ENCODE data around the gene KIF23.

DNA sequence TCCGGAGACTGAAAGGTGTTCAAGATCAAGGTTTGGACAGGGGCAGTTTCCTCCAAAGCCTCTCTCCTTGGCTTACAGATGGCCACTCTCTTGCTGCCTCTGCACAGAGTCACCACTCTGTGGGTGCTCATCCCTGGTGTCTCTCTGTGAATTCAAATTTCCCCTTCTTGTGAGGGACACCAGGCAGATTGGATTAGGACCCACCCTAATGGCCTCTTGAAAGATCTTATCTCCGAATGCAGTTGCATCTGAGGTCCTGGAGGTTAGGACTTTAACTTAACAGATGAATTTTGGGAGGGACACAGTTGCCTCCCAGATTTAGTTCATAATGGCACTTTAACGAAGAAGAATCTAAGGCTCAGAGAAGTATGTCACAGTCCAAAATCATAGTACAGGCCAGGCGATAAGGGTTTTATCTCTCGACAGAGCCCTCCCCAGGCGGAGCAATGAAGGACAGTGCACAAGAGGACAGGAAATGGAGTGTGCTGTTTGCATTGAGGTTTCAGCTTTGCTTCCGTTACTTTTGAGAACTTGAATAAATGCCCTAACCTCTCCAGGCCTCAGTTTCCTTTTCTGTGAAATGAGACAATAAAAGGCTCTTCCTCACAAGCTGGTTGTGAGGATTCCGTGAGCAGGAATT, 38.9 kb upstream of the KIF23 start:
- TF ChIP-seq, protein P1, sequence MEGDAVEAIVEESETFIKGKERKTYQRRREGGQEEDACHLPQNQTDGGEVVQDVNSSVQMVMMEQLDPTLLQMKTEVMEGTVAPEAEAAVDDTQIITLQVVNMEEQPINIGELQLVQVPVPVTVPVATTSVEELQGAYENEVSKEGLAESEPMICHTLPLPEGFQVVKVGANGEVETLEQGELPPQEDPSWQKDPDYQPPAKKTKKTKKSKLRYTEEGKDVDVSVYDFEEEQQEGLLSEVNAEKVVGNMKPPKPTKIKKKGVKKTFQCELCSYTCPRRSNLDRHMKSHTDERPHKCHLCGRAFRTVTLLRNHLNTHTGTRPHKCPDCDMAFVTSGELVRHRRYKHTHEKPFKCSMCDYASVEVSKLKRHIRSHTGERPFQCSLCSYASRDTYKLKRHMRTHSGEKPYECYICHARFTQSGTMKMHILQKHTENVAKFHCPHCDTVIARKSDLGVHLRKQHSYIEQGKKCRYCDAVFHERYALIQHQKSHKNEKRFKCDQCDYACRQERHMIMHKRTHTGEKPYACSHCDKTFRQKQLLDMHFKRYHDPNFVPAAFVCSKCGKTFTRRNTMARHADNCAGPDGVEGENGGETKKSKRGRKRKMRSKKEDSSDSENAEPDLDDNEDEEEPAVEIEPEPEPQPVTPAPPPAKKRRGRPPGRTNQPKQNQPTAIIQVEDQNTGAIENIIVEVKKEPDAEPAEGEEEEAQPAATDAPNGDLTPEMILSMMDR (IDR thresholded peaks at IDR 0.05; ENCODE audit: insufficient read depth, low read length, poor library complexity, severe bottlenecking): no peak
- no peak for TF ChIP-seq EZH2phosphoT487 (conservative IDR thresholded peaks at IDR 0.05; ENCODE audit: low read length)

Data from SU-DHL-6 (cell line).